ENCODE measurements around the gene DIAPH2.

DNA sequence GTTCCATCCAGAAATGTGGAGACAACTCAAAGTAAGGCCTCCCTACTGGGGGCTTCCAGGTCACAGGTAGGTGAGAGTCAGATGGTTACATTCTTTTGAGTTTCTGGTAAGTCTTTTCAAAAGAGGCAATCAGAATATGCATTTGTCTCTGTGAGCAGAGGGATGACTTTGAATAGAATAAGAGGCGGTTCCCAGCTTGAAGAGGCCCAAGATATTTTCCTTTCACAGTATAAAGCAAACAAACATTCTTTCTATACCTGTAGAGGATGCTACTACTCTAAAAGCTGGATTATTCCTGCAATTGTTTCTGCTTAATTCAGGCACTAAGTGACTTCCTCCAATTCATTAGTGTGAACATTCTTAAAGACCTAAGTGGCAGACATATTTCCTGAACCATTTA lies 44.4 kb downstream of the DIAPH2 start:
- TF ChIP-seq, protein P1, sequence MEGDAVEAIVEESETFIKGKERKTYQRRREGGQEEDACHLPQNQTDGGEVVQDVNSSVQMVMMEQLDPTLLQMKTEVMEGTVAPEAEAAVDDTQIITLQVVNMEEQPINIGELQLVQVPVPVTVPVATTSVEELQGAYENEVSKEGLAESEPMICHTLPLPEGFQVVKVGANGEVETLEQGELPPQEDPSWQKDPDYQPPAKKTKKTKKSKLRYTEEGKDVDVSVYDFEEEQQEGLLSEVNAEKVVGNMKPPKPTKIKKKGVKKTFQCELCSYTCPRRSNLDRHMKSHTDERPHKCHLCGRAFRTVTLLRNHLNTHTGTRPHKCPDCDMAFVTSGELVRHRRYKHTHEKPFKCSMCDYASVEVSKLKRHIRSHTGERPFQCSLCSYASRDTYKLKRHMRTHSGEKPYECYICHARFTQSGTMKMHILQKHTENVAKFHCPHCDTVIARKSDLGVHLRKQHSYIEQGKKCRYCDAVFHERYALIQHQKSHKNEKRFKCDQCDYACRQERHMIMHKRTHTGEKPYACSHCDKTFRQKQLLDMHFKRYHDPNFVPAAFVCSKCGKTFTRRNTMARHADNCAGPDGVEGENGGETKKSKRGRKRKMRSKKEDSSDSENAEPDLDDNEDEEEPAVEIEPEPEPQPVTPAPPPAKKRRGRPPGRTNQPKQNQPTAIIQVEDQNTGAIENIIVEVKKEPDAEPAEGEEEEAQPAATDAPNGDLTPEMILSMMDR (IDR thresholded peaks at IDR 0.05) = no peak
- TF ChIP-seq EZH2 (IDR thresholded peaks at IDR 0.05; ENCODE audit: borderline replicate concordance, insufficient read depth, low read depth, low read length, poor library complexity, severe bottlenecking) = no peak

Data from B cell (primary cell).